Sciatic nerve (tissue), 2 donors: ENCODE results near the gene BRD1. TPM values are rescaled to one million over a fixed set of nuclear protein-coding genes. Genes with fewer than 3 reads are reported as not detected.

Experiments
- ATAC-seq: fragments of 200-7000 bp; cut with Tn5 transposase; one replicate; pipeline ENCODE4 v1.9.1; 2020; ENCODE audit warnings: mild to moderate bottlenecking, moderate library complexity
- DNase-seq: peaks from one replicate; pipeline ENCODE4 v3.0.0-alpha.2; 2020; ENCODE audit warnings: low spot score
- intact Hi-C: fragments of 100-400 bp; cut with DNase I; formaldehyde crosslinking; loops from one replicate; pipeline ENCODE4 v1.14.2; 2022
- total RNA-seq: library from RNA; stranded (reverse); fragmentation: NEBNext Ultra II Directional; extraction: Animal tissue kit (Norgen Biotek cat#: 25700); gene quantifications from one replicate; pipeline ENCODE4 v1.2.1, GENCODE V29; 2021
- donor health status: DM: no; HTN: no; CAD: no.
- donor health status: DM: no; HTN: no; CAD: no.

The BRD1 gene
- total RNA-seq, 1 donor from 2014 or later: 37.7 TPM

GRCh38 chr22:49775867-49776511 lies 51.7 kb downstream of the BRD1 start:
- DNase-seq (no peak), ATAC-seq (no peak)
- intact Hi-C loops: no loop called here

GRCh38 chr22:49775191-49775866 lies 52.3 kb downstream of the BRD1 start:
- ATAC-seq (no peak), DNase-seq (no peak)
- intact Hi-C loops: no loop called here

- ATAC-seq: no peak
- no peak for DNase-seq
- intact Hi-C loops: no loop called here
These were observed 53.0 kb downstream of the BRD1 start for GRCh38 chr22:49774499-49775151.

- DNase-seq (no peak), ATAC-seq (no peak)
- intact Hi-C loops: no loop called here
These were observed 53.6 kb downstream of the BRD1 start for GRCh38 chr22:49774046-49774445.

- no peak for ATAC-seq
- intact Hi-C loops: no loop called here
- DNase-seq: no peak
These were observed 54.1 kb downstream of the BRD1 start for GRCh38 chr22:49773531-49773930.

GRCh38 chr22:49772692-49773091 lies 55.0 kb downstream of the BRD1 start:
- DNase-seq: no peak

GRCh38 chr22:49771266-49772065 lies 56.2 kb downstream of the BRD1 start:
- no peak for ATAC-seq
- intact Hi-C loops: no loop called here

More at GRCh38 chr22:49772692-49773091, 55.0 kb downstream of the BRD1 start:
- no peak for ATAC-seq
- intact Hi-C loops: no loop called here

GRCh38 chr22:49770547-49771265 lies 57.0 kb downstream of the BRD1 start:
- no peak for DNase-seq
- no peak for ATAC-seq
- intact Hi-C loops: no loop called here

More at GRCh38 chr22:49771266-49772065, 56.2 kb downstream of the BRD1 start:
- no peak for DNase-seq

GRCh38 chr22:49769691-49770546 lies 57.8 kb downstream of the BRD1 start:
- DNase-seq (no peak), ATAC-seq (no peak)
- intact Hi-C loops: no loop called here

- peak; percentile 74 for ATAC-seq
- intact Hi-C loops: no loop called here
- peak; percentile 61 for DNase-seq
These were observed 58.6 kb downstream of the BRD1 start for GRCh38 chr22:49768951-49769690.

- intact Hi-C loops: no loop called here
- ATAC-seq: peak; percentile 35
These were observed 59.4 kb downstream of the BRD1 start for GRCh38 chr22:49768077-49768910.

GRCh38 chr22:49767355-49768062 lies 60.2 kb downstream of the BRD1 start:
- peak; percentile 48 for DNase-seq
- intact Hi-C loops: no loop called here
- ATAC-seq: peak; percentile 21

More at GRCh38 chr22:49768077-49768910, 59.4 kb downstream of the BRD1 start:
- peak; percentile 57 for DNase-seq

- peak; percentile 53 for DNase-seq
These were observed 61.7 kb downstream of the BRD1 start for GRCh38 chr22:49765951-49766350.

GRCh38 chr22:49765091-49765771 lies 62.4 kb downstream of the BRD1 start:
- intact Hi-C loops: no loop called here
- DNase-seq (peak; percentile 53), ATAC-seq (no peak)

More at GRCh38 chr22:49765951-49766350, 61.7 kb downstream of the BRD1 start:
- intact Hi-C loops: no loop called here
- ATAC-seq: no peak

- DNase-seq: peak; percentile 48
- no peak for ATAC-seq
- intact Hi-C loops: no loop called here
These were observed 63.5 kb downstream of the BRD1 start for GRCh38 chr22:49764127-49764581.
